ENCODE data around the gene WDR54.
"Not testable (repeated sequence)": the region's sequence is repeated elsewhere in the genome, so short reads cannot be mapped to it uniquely, and the experiment has no call there.

The WDR54 gene

DNA sequence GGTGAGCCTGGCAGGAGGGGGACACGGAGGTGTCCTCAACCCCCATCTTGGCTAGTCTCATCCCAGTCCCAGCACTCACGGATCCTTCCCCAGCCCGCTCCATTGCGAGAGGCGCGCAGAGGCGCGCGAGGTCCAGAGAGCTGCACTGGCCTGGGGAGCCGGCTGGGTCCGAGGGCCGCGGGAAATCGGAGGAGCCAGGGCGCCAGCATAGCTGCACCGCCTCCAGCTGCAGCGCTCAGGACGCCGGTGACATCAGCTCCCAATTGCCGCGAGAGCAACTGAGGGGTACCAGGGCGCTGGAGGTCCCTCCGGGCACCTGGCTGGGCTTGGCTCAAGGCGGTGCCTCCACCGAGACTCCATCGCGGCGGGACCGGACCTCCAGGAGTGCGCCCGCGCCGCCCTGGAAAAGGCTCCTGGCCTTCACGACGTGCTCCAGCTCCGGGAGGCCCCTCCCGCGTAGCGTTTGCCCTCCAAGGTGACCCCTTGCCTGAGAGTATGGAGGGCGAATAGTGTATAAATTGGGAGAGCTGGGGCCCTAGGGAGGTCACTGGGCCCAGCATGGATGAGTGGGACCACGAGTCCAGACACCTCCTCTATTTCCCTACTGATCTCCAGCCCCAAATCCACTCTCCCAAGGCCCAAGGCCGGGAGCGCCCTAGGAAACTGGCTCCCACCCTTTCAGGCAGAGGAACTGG, 14.7 kb downstream of the WDR54 start:
- Histone ChIP-seq H3K4me3 (ENCODE audit: low read length) (no peak overlapping the region), H3K9me3 (ENCODE audit: insufficient read depth, low read depth, low read length) (no peaks in the 10 kb centered on the region), H3K9ac (ENCODE audit: low read depth, low read length) (no peak overlapping the region), H3K4me1 (ENCODE audit: insufficient read depth, low read length) (peaks cover 32% of the 10 kb centered on the region), H3K27ac (ENCODE audit: low read depth, low read length) (no peak overlapping the region), H3K36me3 (ENCODE audit: insufficient read depth, low read length) (peaks cover 34% of the 10 kb centered on the region), H3K27me3 (ENCODE audit: insufficient read depth, low read length) (no peaks in the 10 kb centered on the region)
- 93% methylated on average over 43 of the region's 43 CpGs for WGBS

DNA sequence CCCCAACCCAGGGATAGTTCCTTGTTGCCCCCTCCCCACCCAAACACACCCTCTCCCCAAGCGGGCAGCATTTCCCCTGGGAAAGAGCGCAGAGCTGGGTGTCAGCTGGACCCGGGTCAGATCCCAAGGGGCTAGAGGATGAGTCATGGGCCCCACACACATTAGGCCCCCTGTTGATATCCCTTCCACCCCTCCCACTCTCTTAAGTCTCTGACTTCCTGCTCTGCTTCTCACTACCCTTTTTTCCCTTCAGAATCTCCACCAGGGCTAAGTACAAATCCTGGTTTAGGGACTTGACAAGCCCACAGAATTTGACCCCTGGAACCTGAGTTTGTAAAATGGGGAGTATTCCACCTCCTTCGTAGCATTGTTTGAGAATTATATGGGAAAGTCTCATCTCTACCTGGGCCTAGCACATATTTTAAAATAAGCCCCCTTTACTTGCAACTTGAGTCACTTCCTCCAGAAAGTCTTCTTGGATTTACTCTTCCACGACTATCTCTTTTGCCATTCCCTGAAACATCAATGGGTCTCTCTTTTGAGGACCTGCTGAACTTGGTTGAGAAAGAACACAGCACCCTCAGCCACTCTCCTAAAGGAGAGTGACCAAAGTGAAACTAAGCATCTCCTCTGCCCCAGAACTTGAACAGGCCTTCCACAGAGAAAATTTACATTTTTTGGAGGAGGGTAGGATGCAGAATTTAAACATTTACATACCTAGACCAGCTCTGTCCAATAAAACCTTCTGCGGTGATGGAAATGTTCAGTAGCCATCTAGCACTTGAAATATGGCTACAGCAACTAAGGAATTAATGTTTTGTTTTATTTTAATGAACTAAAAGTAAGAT, 15.5 kb downstream of the WDR54 start:
- peak overlapping the region; percentile 12; the same call in 1 of the 2 replicates for H3K4me3 ChIP-seq (ENCODE audit: low read length)
- no peaks in the 10 kb centered on the region for H3K27me3 ChIP-seq (ENCODE audit: insufficient read depth, low read length)
- H3K36me3 ChIP-seq (ENCODE audit: insufficient read depth, low read length): peaks cover 26% of the 10 kb centered on the region
- peak overlapping the region; percentile 8; the same call in 1 of the 2 replicates for H3K27ac ChIP-seq (ENCODE audit: low read depth, low read length)
- peaks cover 32% of the 10 kb centered on the region for H3K4me1 ChIP-seq (ENCODE audit: insufficient read depth, low read length)
- WGBS: 69% methylated on average over 5 of the region's 6 CpGs
- no peaks in the 10 kb centered on the region for H3K9me3 ChIP-seq (ENCODE audit: insufficient read depth, low read depth, low read length)
- H3K9ac ChIP-seq (ENCODE audit: low read depth, low read length): no peak overlapping the region

DNA sequence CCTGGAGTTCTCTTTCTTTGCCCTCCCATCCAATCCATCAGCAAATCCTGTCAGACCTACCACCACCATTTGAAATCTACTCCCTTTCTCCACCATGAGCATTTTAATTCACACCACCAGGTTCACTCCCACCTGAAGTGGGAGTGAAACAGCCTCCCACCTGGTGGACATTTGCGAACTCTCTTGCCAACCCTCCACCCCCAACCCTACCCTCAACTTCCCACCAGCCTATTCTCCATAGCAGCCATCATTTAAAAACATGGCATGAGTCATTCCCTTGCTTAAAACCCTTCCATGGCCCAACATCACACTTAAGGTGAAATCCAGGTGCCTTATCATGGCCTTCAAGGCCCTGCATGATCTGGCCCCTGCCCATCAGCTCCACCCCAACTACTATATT, 16.7 kb downstream of the WDR54 start:
- Histone ChIP-seq H3K27ac (ENCODE audit: low read depth, low read length) (no peak overlapping the region), H3K9me3 (ENCODE audit: insufficient read depth, low read depth, low read length) (no peaks in the 10 kb centered on the region), H3K9ac (ENCODE audit: low read depth, low read length) (no peak overlapping the region), H3K4me3 (ENCODE audit: low read length) (no peak overlapping the region), H3K4me1 (ENCODE audit: insufficient read depth, low read length) (peaks cover 32% of the 10 kb centered on the region), H3K27me3 (ENCODE audit: insufficient read depth, low read length) (no peaks in the 10 kb centered on the region), H3K36me3 (ENCODE audit: insufficient read depth, low read length) (peaks cover 19% of the 10 kb centered on the region)
- WGBS: 89% methylated on average over 1 of the region's 1 CpG

DNA sequence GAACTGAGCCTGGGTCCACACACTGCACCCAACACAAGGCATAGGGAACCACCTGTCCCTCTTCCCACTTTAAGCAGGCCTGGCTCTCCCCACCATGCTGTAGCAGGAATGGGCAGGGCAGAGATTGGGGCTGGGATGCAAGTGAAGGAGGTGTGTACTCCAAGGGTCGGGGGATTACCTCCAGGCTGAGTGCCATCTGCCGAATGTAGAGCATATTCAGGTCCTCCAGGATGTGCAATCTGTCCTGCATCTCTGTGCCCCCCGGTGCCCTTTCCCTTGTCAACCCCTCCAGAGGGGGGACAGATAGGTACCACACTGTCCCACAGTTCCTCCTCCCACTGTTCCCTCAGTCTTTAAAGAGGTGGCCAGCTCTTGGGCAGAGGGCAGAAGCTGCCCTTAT, 17.8 kb downstream of the WDR54 start:
- peak overlapping the region; percentile 72 for H3K4me3 ChIP-seq (ENCODE audit: low read length)
- no peaks in the 10 kb centered on the region for H3K9me3 ChIP-seq (ENCODE audit: insufficient read depth, low read depth, low read length)
- H3K4me1 ChIP-seq (ENCODE audit: insufficient read depth, low read length): peaks cover 32% of the 10 kb centered on the region
- peaks cover 16% of the 10 kb centered on the region for H3K36me3 ChIP-seq (ENCODE audit: insufficient read depth, low read length)
- H3K9ac ChIP-seq (ENCODE audit: low read depth, low read length): peak overlapping the region; percentile 87; the same call in 1 of the 2 replicates
- no peak overlapping the region for H3K27ac ChIP-seq (ENCODE audit: low read depth, low read length)
- H3K27me3 ChIP-seq (ENCODE audit: insufficient read depth, low read length): no peaks in the 10 kb centered on the region
- 72% methylated on average over 3 of the region's 3 CpGs for WGBS

DNA sequence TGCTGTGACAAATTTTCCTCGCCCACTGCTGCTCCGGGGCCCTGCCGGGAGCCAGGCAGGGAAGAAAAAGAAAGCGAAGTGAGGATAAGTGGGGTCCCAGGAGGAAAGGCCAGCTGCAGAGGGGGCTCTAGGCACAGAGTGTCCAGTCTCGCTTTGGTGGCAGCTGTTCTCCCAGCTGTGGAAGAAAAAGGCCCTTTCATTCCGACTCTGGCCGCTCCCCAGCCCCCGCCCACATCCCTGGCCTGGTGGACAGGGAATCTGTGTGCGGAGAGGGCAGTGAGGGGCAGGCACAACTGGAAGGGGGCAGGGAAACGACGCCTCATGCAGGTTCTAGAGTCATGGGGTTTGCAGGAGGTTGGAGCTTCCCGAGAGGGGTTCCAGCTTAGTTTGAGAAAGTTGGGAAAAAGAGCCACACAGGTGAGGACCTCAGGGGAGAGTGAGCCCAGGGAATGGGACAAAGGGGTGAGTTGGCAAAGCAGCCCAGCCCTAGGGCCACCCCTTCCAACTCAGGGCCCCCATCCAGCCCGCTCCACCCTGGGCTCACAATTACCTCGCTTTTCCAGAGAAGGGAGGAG, 18.4 kb downstream of the WDR54 start:
- H3K9ac ChIP-seq (ENCODE audit: low read depth, low read length): peak overlapping the region; percentile 87
- 42% methylated on average over 12 of the region's 14 CpGs for WGBS
- H3K27me3 ChIP-seq (ENCODE audit: insufficient read depth, low read length): peaks cover 4% of the 10 kb centered on the region; the same call in 1 of the 2 replicates
- peak overlapping the region; percentile 99 for H3K27ac ChIP-seq (ENCODE audit: low read depth, low read length)
- peak overlapping the region; percentile 72 for H3K4me3 ChIP-seq (ENCODE audit: low read length)
- H3K4me1 ChIP-seq (ENCODE audit: insufficient read depth, low read length): peaks cover 32% of the 10 kb centered on the region
- no peaks in the 10 kb centered on the region for H3K9me3 ChIP-seq (ENCODE audit: insufficient read depth, low read depth, low read length)
- peaks cover 15% of the 10 kb centered on the region for H3K36me3 ChIP-seq (ENCODE audit: insufficient read depth, low read length)

DNA sequence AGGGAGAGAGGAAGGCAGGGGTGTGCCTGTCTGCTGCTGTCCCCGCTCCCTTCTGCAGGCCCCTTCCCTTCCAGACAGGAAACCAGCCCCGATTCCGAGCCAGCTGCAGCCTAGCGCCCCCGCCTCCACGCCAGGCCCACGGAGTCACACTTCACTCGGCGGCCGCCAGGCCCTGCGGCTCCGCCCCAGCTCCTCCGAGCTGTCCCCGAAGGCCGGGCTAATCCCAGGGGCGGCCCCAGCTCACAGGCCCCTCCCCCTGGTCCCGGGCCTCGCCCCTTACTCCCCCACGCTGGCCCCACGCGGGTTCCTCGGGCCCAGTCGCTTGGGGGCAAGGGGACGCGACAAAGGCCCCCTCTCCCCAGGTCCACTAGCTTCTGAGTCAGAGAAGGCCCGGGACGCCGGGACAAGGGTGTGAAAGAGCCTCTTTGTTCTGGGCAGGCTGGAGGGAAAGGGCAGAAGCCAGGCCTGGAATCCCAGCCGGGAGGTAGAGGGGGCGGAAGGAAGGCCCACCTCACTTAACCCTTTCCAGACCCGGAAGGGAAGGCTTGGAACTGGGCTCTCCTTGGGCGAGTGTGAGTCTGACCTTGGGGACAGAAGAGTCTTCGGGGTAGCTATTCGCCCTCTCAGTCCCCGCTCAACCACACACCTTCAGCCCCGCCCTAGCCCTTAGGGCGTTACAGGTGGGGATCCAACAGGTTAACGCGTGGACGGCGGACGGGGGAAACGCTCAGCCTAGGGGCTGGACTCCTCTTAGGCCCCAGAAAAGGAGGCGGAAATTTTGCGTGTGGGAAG, 19.0 kb downstream of the WDR54 start:
- H3K27ac ChIP-seq (ENCODE audit: low read depth, low read length): peak overlapping the region; percentile 99
- H3K27me3 ChIP-seq (ENCODE audit: insufficient read depth, low read length): peaks cover 4% of the 10 kb centered on the region; the same call in 1 of the 2 replicates
- H3K9ac ChIP-seq (ENCODE audit: low read depth, low read length): peak overlapping the region; percentile 87
- H3K9me3 ChIP-seq (ENCODE audit: insufficient read depth, low read depth, low read length): no peaks in the 10 kb centered on the region
- under 1% methylated on average over 45 of the region's 45 CpGs for WGBS
- H3K36me3 ChIP-seq (ENCODE audit: insufficient read depth, low read length): peaks cover 8% of the 10 kb centered on the region; the same call in 1 of the 2 replicates
- peak overlapping the region; percentile 72 for H3K4me3 ChIP-seq (ENCODE audit: low read length)
- H3K4me1 ChIP-seq (ENCODE audit: insufficient read depth, low read length): peaks cover 32% of the 10 kb centered on the region

DNA sequence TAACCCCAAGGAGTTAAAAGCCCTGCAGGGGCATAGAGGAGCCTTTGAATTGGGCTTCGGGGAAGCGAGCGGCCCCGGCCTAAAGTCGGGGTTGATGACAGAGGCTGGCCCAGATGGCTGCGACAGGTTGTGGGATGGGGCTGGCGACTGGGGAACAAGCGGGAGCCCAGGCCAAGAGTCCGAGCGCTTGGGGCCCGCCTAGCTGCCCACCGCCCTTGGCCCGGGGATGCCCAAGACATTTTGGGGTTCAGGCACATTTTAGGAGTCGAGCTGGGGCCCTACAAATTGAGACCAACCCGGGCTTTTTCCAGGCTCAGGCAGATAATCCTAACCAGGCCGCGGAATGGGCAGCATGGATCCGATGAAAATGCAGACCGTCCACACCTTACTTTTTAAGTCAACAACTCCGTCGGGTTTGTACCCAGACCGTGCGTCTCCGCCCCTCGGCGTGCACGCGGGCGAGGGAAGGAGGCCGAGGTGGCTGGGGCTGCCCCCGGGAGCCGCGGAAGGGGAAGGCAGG, 19.7 kb downstream of the WDR54 start:
- H3K27me3 ChIP-seq (ENCODE audit: insufficient read depth, low read length): peaks cover 4% of the 10 kb centered on the region; the same call in 1 of the 2 replicates
- H3K4me3 ChIP-seq (ENCODE audit: low read length): peak overlapping the region; percentile 72
- under 1% methylated on average over 33 of the region's 33 CpGs for WGBS
- H3K4me1 ChIP-seq (ENCODE audit: insufficient read depth, low read length): peaks cover 32% of the 10 kb centered on the region
- peak overlapping the region; percentile 87 for H3K9ac ChIP-seq (ENCODE audit: low read depth, low read length)
- peaks cover 6% of the 10 kb centered on the region; the same call in 1 of the 2 replicates for H3K36me3 ChIP-seq (ENCODE audit: insufficient read depth, low read length)
- no peaks in the 10 kb centered on the region for H3K9me3 ChIP-seq (ENCODE audit: insufficient read depth, low read depth, low read length)
- peak overlapping the region; percentile 99 for H3K27ac ChIP-seq (ENCODE audit: low read depth, low read length)

DNA sequence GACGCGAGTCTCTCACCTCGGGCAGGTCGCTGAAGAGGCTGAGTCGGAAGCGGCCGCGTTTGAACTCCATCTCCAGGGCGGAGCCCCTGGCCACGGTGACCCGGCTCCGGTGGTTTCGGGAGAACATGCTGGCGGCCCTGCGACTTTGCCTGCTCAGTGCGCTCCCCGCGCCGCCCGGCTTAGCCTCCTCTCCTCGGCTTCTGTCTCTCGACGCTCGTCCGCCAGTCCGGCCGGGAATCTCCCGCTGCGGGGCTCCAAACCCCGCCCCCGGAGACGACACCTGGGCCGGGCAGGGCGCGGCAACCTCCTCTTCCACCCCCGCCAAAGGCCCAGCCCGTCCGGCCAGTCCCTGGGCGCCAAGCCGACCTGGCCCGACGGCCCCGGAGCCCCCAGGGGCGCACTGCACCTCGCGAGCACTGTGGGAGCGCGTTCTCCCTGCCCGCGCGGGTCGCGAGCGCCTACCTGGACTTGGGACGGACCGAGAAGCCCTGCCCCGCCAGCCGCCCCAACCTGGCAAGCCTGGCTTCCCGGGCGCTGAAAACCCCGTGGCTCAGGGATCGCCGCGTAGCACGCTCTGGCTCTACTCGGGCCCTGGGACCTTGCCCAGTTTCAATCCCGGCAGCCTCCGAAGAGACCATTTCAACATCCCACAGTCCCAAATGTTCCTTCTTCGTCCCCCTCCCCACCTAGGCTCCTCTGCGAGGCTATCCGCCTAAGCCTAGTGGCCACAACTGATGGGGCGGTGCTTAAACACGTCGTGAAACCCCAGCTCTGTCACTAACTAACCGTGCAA, 20.4 kb downstream of the WDR54 start, which contains the start of gene RTKN:
Gene RTKN (minus strand): TSS at position 248 of the 793 bp plus-strand sequence. CDS start 121 bp downstream, at position 127.
- Histone ChIP-seq H3K9me3 (ENCODE audit: insufficient read depth, low read depth, low read length) (no peaks in the 10 kb centered on the region), H3K9ac (ENCODE audit: low read depth, low read length) (peak within 1 kb of the TSS; percentile 87), H3K27me3 (ENCODE audit: insufficient read depth, low read length) (peaks cover 4% of the 10 kb centered on the region; the same call in 1 of the 2 replicates), H3K4me1 (ENCODE audit: insufficient read depth, low read length) (peaks cover 29% of the 10 kb centered on the region), H3K4me3 (ENCODE audit: low read length) (peak within 1 kb of the TSS; percentile 72), H3K27ac (ENCODE audit: low read depth, low read length) (peak within 1 kb of the TSS; percentile 99), H3K36me3 (ENCODE audit: insufficient read depth, low read length) (peaks cover 6% of the 10 kb centered on the region; the same call in 1 of the 2 replicates)
- WGBS: under 1% methylated on average over 75 of the region's 75 CpGs

DNA sequence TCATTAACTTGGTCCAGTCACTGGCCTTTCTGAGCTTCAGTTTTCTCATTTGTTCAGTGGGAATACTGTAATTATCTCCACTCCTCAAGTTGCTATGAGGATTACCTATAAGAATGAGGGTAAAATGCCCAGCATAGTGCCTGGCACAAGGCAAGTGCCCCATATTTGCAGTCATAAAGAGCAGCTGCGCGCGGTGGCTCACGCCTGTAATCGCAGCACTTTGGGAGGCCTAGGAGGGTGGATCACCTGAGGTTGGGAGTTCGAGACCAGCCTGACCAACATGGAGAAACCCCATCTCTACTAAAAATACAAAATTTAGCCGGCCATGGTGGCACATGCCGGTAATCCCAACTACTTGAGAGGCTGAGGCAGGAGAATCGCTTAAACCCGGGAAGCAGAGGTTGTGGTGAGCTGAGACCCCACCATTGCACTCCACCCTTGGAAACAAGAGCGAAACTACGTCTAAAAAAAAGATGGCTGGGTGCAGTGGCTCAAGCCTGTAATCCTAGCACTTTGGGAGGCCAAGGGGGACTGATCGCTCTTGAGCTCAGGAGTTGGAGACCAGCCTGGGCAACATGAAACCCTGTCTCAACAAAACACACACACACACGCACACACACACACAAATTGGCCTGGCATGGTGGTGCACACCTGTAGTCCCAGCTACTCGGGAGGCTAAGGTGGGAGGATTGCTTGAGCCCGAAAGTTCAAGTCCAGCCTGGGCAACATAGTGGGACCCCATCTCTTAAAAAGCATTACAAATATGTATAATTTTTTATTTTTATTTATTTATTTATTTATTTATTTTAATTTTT, 21.2 kb downstream of the WDR54 start:
- Histone ChIP-seq H3K27ac (ENCODE audit: low read depth, low read length) (peak overlapping the region; percentile 99; the same call in 1 of the 2 replicates), H3K9ac (ENCODE audit: low read depth, low read length) (peak overlapping the region; percentile 87; the same call in 1 of the 2 replicates), H3K4me1 (ENCODE audit: insufficient read depth, low read length) (peaks cover 21% of the 10 kb centered on the region), H3K4me3 (ENCODE audit: low read length) (peak overlapping the region; percentile 72)
- not testable (repeated sequence) for H3K9me3 ChIP-seq (ENCODE audit: insufficient read depth, low read depth, low read length); H3K36me3 ChIP-seq (ENCODE audit: insufficient read depth, low read length); H3K27me3 ChIP-seq (ENCODE audit: insufficient read depth, low read length)
- 80% methylated on average over 16 of the region's 16 CpGs for WGBS
